Pancreas (tissue), 10 donors: ENCODE data around the gene DLX4. TPM values are rescaled to one million over a fixed set of nuclear protein-coding genes. Genes with fewer than 3 reads are reported as not detected.

ENCODE experiments used
- ATAC-seq, 4 donors: fragments of 200-7000 bp; cut with Tn5 transposase; one replicate each; pipeline versions ENCODE4 v1.8.0 to v1.9.1; 2020; ENCODE audit warnings: mild to moderate bottlenecking in 4 of 4, moderate library complexity in 4 of 4
- DNase-seq, 6 donors: peaks; one replicate each; pipeline ENCODE4 v3.0.0-alpha.2; 2020
- FAIRE-seq: peaks from 2 replicates; lab custom pipeline; 2012; peaks lifted over from hg19 to GRCh38; lab: Jason Lieb, UNC
- H3K27ac ChIP-seq, 4 donors: fragments of 200-600 bp; sonication (generic); 1 replicate in 3 of 4; 2 replicates in 1 of 4; pipeline versions ENCODE4 v1.5.0 to v1.8.0; 2020
- H3K27me3 ChIP-seq, 4 donors: fragments of 200-600 bp; one replicate each; pipeline ENCODE4 v1.8.0; 2021
- H3K36me3 ChIP-seq, 3 donors: fragments of 200-600 bp; sonication (generic) in 1 of 3; one replicate each; pipeline versions ENCODE4 v1.5.0 to v1.8.0; 2020 to 2021
- H3K4me1 ChIP-seq, 3 donors: fragments of 200-600 bp; one replicate each; pipeline ENCODE4 v1.8.0; 2021
- H3K4me3 ChIP-seq, 4 donors: fragments of 200-600 bp; sonication (generic) in 2 of 4; one replicate each; pipeline versions ENCODE4 v1.5.0 to v1.8.0; 2020 to 2021
- H3K9me3 ChIP-seq, 4 donors: fragments of 200-600 bp; one replicate each; pipeline ENCODE4 v1.8.0; 2021
- CTCF ChIP-seq, 4 donors: fragments of 200-600 bp; sonication (generic) in 3 of 4; IDR thresholded peaks; one replicate each; pipeline versions ENCODE4 v1.5.0 to v1.8.0; 2021; ENCODE audit warnings: antibody characterized with exemption in 4 of 4
- WGBS, 2 donors: extraction: QIAGEN DNeasy Blood & Tissue Kit; methylation state at CpG; one replicate each; pipeline ENCODE4 v1.1.7; 2013; 5-methylcytosine and 5-hydroxymethylcytosine counted together
- intact Hi-C, 3 donors: fragments of 100-400 bp; cut with DNase I; formaldehyde crosslinking; loops; one replicate each; pipeline versions ENCODE4 v1.11.1 to v1.14.2; 2022
- polyA plus RNA-seq, 2 donors: library from polyadenylated mRNA; stranded (reverse); fragments of 200-250 nt; gene quantifications; one replicate each; pipeline ENCODE4 v1.2.3, GENCODE V29; 2013
- total RNA-seq, 6 donors: library from RNA; stranded (reverse); fragmentation: NEBNext Ultra II Directional in 4 of 6; extraction: Animal tissue kit (Norgen Biotek cat#: 25700) in 4 of 6; gene quantifications; one replicate each; pipeline versions ENCODE4 v1.2.1 to v1.2.4, GENCODE V29; 2021 to 2023
- donor health status: healthy with polysubstance abuse.
- donor health status: DM: no; HTN: no; CAD: no; lungs with moderate emphysema.
- donor health status: DM: no; HTN: no; CAD: no.
- donor health status: control.
- donor health status: control.
- donor health status: Bipolar disorder and iron deficiency.
- donor health status: DM: yes; HTN: yes; CAD: no.
- donor health status: DM: no; HTN: no; CAD: no.
- donor health status: DM: no; HTN: no; CAD: no.
- donor health status: DM: yes; HTN: yes; CAD: no.

The DLX4 gene
- total and polyA plus RNA-seq, 8 donors = 0.16 to 0.30 (median 0.23) TPM; not detected in 3

- peaks cover 0 to 13% (median 0%) of the 10 kb centered on the region in 3 donors for H3K4me1 ChIP-seq
- WGBS, 2 donors = 2 to 3% methylated on average over 62 to 64 of the region's 64 CpGs
- H3K27me3 ChIP-seq = peaks cover 0 to 69% (median 12%) of the 10 kb centered on the region in 4 donors
- intact Hi-C loops = no loop called here
- peak overlapping the region; percentile 24 to 55 (median 44) for H3K4me3 ChIP-seq
- TF ChIP-seq CTCF (IDR thresholded peaks at IDR 0.05) = no peak
- H3K27ac ChIP-seq = no peak overlapping the region
- FAIRE-seq (no peak), ATAC-seq (peak; percentile 74 to 87 (median 79)), DNase-seq (peak; percentile 48 to 78 (median 60))
- no peaks in the 10 kb centered on the region for H3K9me3 ChIP-seq
- H3K36me3 ChIP-seq = no peaks in the 10 kb centered on the region
Observed at GRCh38 chr17:49968405-49969133, 421 bp upstream of the DLX4 start.

GRCh38 chr17:49969795-49970389 is 902 bp downstream of the DLX4 start:
- Histone ChIP-seq H3K9me3 (no peaks in the 10 kb centered on the region), H3K27ac (no peak overlapping the region), H3K4me1 (peaks cover 0 to 13% (median 0%) of the 10 kb centered on the region in 3 donors), H3K27me3 (peaks cover 0 to 57% (median 7%) of the 10 kb centered on the region in 4 donors), H3K4me3 (no peak overlapping the region), H3K36me3 (no peaks in the 10 kb centered on the region)
- WGBS, 2 donors = 34 to 41% methylated on average over 18 of the region's 18 CpGs
- FAIRE-seq (no peak), ATAC-seq (no peak), DNase-seq (no peak)
- TF ChIP-seq CTCF (IDR thresholded peaks at IDR 0.05) = no peak
- intact Hi-C loops = no loop called here

- DNase-seq (no peak), ATAC-seq (no peak), FAIRE-seq (no peak)
- TF ChIP-seq CTCF (IDR thresholded peaks at IDR 0.05) = no peak
- Histone ChIP-seq H3K4me3 (no peak overlapping the region), H3K9me3 (no peaks in the 10 kb centered on the region), H3K27ac (no peak overlapping the region), H3K27me3 (peaks cover 0 to 51% (median 4%) of the 10 kb centered on the region in 4 donors), H3K4me1 (peaks cover 0 to 13% (median 0%) of the 10 kb centered on the region in 3 donors), H3K36me3 (no peaks in the 10 kb centered on the region)
- WGBS, 2 donors = 86 to 98% methylated on average over 3 of the region's 3 CpGs
- intact Hi-C loops = no loop called here
Observed at GRCh38 chr17:49970498-49970897, 1.5 kb downstream of the DLX4 start.

- Histone ChIP-seq H3K4me1 (peaks cover 0 to 13% (median 0%) of the 10 kb centered on the region in 3 donors), H3K27ac (no peak overlapping the region), H3K27me3 (peaks cover 0 to 46% (median 4%) of the 10 kb centered on the region in 4 donors), H3K9me3 (no peaks in the 10 kb centered on the region), H3K4me3 (peak overlapping the region in 1 of 4 donors; percentile 23), H3K36me3 (no peaks in the 10 kb centered on the region)
- DNase-seq = no peak
- no peak for TF ChIP-seq CTCF (IDR thresholded peaks at IDR 0.05)
- no peak for FAIRE-seq
- whole genome bisulfite sequencing, 2 donors = 28 to 29% methylated on average over 31 to 35 of the region's 35 CpGs
- intact Hi-C loops = no loop called here
- no peak for ATAC-seq
Observed at GRCh38 chr17:49971199-49971847, 2.3 kb downstream of the DLX4 start.
